ENCODE results near the gene SVIL. TPM values are rescaled to one million over a fixed set of nuclear protein-coding genes. Genes with fewer than 3 reads are reported as not detected.
"Not testable (repeated sequence)": the region's sequence is repeated elsewhere in the genome, so short reads cannot be mapped to it uniquely, and the experiment has no call there.

SVIL gene
- total and polyA plus RNA-seq, 8 donors, result 8.6 to 53.8 (median 20.4) TPM

- no peaks in the 10 kb centered on the region for H3K9me3 ChIP-seq
- no peak overlapping the region for H3K27ac ChIP-seq
- no peak for ATAC-seq
- TF ChIP-seq, protein P1, sequence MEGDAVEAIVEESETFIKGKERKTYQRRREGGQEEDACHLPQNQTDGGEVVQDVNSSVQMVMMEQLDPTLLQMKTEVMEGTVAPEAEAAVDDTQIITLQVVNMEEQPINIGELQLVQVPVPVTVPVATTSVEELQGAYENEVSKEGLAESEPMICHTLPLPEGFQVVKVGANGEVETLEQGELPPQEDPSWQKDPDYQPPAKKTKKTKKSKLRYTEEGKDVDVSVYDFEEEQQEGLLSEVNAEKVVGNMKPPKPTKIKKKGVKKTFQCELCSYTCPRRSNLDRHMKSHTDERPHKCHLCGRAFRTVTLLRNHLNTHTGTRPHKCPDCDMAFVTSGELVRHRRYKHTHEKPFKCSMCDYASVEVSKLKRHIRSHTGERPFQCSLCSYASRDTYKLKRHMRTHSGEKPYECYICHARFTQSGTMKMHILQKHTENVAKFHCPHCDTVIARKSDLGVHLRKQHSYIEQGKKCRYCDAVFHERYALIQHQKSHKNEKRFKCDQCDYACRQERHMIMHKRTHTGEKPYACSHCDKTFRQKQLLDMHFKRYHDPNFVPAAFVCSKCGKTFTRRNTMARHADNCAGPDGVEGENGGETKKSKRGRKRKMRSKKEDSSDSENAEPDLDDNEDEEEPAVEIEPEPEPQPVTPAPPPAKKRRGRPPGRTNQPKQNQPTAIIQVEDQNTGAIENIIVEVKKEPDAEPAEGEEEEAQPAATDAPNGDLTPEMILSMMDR (IDR thresholded peaks at IDR 0.05), result no peak
- H3K36me3 ChIP-seq, result no peaks in the 10 kb centered on the region
- peaks cover 0 to 4% (median 0%) of the 10 kb centered on the region in 3 donors for H3K4me1 ChIP-seq
- no peak overlapping the region for H3K4me3 ChIP-seq
- no peaks in the 10 kb centered on the region for H3K27me3 ChIP-seq
- DNase-seq, result no peak
- no peak for FAIRE-seq
- intact Hi-C loops (cut with DNase I), result no loop called here
- WGBS, 2 donors, result 90 to 93% methylated on average over 5 of the region's 5 CpGs
Measured at GRCh38 chr10:29443745-29444523, 190.8 kb downstream of the SVIL start.

- peaks cover 0 to 4% (median 0%) of the 10 kb centered on the region in 3 donors for H3K4me1 ChIP-seq
- ATAC-seq, result no peak
- TF ChIP-seq, protein P1 (IDR thresholded peaks at IDR 0.05), result no peak
- intact Hi-C loops (cut with DNase I), result no loop called here
- no peaks in the 10 kb centered on the region for H3K36me3 ChIP-seq
- 99% methylated on average over 2 of the region's 2 CpGs for WGBS, 2 donors
- no peak for DNase-seq
- no peak for FAIRE-seq
- no peaks in the 10 kb centered on the region for H3K9me3 ChIP-seq
- H3K27ac ChIP-seq, result no peak overlapping the region
- H3K27me3 ChIP-seq, result no peaks in the 10 kb centered on the region
- no peak overlapping the region for H3K4me3 ChIP-seq
Measured at GRCh38 chr10:29440981-29441380, 193.8 kb downstream of the SVIL start.

DNA sequence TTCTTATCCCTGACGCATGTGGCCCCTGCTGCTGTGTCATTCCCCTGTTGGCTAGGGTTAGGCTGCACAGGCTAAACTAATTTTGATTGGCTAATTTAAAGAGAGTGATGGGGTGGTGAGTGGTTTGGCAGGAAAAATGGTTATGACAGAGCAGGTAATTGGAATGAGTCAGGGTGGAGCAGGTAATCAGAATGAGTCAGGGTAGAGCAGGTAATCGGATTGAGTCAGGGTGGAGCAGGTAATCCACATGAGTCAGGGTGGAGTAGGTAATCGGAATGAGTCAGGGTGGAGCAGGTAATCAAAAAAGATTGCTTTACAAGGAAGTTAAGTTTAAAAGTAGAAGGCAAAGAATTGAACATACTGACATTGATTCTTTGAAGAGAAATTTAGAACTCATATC lies 195.8 kb downstream of the SVIL start:
- DNase-seq; H3K4me1 ChIP-seq; H3K27ac ChIP-seq; ATAC-seq; H3K27me3 ChIP-seq; H3K36me3 ChIP-seq; intact Hi-C loops (cut with DNase I); H3K9me3 ChIP-seq; FAIRE-seq; H3K4me3 ChIP-seq: not testable (repeated sequence)
- WGBS, 2 donors, result 95% methylated on average over 3 of the region's 3 CpGs

DNA sequence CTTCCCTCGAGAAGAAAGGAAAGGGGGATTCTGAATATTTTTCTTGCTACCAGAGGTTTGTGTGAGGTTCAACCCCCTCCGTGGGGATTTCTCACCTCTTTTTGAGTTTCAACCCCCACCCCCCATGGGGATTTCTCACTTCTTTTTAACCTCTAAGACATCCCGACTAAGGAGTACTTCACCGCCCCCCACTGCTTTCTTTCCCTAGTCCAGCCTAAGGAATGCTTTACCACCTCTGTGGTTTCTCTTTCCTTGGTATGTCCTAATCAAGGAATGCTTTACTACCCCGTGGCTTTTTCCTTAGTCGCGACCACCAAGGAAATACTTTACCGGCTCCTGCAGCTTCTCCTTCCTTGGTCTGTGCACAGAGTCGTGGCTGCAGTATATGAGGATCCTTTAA lies 196.5 kb downstream of the SVIL start:
- Histone ChIP-seq H3K27me3 (no peaks in the 10 kb centered on the region), H3K4me1 (peaks cover 0 to 3% (median 0%) of the 10 kb centered on the region in 3 donors), H3K4me3 (no peak overlapping the region), H3K36me3 (no peaks in the 10 kb centered on the region), H3K9me3 (no peaks in the 10 kb centered on the region), H3K27ac (no peak overlapping the region)
- FAIRE-seq, result no peak
- intact Hi-C loops (cut with DNase I), result no loop called here
- ATAC-seq, result no peak
- no peak for DNase-seq
- TF ChIP-seq, protein P1 (IDR thresholded peaks at IDR 0.05), result no peak
- WGBS, 2 donors, result 89 to 91% methylated on average over 8 to 9 of the region's 9 CpGs

GRCh38 chr10:29437871-29438270 lies 196.9 kb downstream of the SVIL start:
- Histone ChIP-seq H3K27ac (no peak overlapping the region), H3K9me3 (no peaks in the 10 kb centered on the region), H3K27me3 (no peaks in the 10 kb centered on the region), H3K4me3 (no peak overlapping the region), H3K4me1 (no peaks in the 10 kb centered on the region), H3K36me3 (no peaks in the 10 kb centered on the region)
- DNase-seq (no peak), ATAC-seq (no peak), FAIRE-seq (no peak)
- intact Hi-C loops (cut with DNase I), result no loop called here
- 94% methylated on average over 2 of the region's 2 CpGs for WGBS, 2 donors
- TF ChIP-seq, protein P1 (IDR thresholded peaks at IDR 0.05), result no peak

Data from pancreas (tissue), 10 donors.